Measurements from ENCODE around the gene ADGRV1. TPM values are rescaled to one million over a fixed set of nuclear protein-coding genes. Genes with fewer than 3 reads are reported as not detected.

The ADGRV1 gene
- total and polyA plus RNA-seq, 2 experiments from 2014 or later: 15.5 to 19.6 TPM

DNA sequence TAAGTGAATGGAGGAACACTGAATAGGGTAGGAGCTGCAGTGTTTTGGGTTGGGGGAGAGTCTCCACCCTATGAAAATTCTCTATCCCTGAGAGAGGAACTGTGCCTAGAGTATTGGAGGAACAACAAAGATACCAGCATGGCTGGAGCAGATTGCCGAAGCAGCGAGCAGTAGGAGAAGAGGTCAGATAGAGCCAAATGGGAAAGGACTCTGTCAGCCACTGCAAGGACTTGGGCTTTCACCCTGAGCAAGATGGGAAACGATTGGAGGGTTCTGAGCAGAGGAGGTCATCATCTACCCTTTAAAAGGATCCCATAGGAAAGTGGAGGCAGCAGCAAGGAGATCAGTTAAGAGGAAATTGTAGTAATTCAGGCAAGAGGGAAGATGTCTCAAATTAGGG is 24.8 kb upstream of the ADGRV1 start:
- TF ChIP-seq CTCF (IDR thresholded peaks at IDR 0.05; ENCODE audit: low read depth, low read length): no peak
- Histone ChIP-seq H3K4me1 (ENCODE audit: low read depth) (peaks cover 3% of the 10 kb centered on the region), H3K9me3 (ENCODE audit: low read depth) (no peaks in the 10 kb centered on the region), H3K36me3 (no peaks in the 10 kb centered on the region), H3K27ac (no peak overlapping the region), H3K4me3 (no peak overlapping the region), H3K27me3 (no peaks in the 10 kb centered on the region)
- no peak for DNase-seq (ENCODE audit: low read depth in 1 of 2, low spot score in 1 of 2)

GRCh38 chr5:90534922-90535321 is 23.7 kb upstream of the ADGRV1 start:
- no peak for TF ChIP-seq CTCF (IDR thresholded peaks at IDR 0.05; ENCODE audit: low read depth, low read length)
- Histone ChIP-seq H3K4me3 (no peak overlapping the region), H3K27me3 (no peaks in the 10 kb centered on the region), H3K27ac (no peak overlapping the region), H3K4me1 (ENCODE audit: low read depth) (peaks cover 3% of the 10 kb centered on the region), H3K36me3 (no peaks in the 10 kb centered on the region), H3K9me3 (ENCODE audit: low read depth) (no peaks in the 10 kb centered on the region)
- DNase-seq (ENCODE audit: low read depth in 1 of 2, low spot score in 1 of 2): no peak

- Histone ChIP-seq H3K27me3 (no peaks in the 10 kb centered on the region), H3K4me1 (ENCODE audit: low read depth) (no peaks in the 10 kb centered on the region), H3K4me3 (no peak overlapping the region), H3K27ac (no peak overlapping the region), H3K9me3 (ENCODE audit: low read depth) (no peaks in the 10 kb centered on the region), H3K36me3 (no peaks in the 10 kb centered on the region)
- no peak for DNase-seq (ENCODE audit: low read depth in 1 of 2, low spot score in 1 of 2)
- TF ChIP-seq CTCF (IDR thresholded peaks at IDR 0.05; ENCODE audit: low read depth, low read length): no peak
Measured at GRCh38 chr5:90542827-90543519, 15.6 kb upstream of the ADGRV1 start.

DNA sequence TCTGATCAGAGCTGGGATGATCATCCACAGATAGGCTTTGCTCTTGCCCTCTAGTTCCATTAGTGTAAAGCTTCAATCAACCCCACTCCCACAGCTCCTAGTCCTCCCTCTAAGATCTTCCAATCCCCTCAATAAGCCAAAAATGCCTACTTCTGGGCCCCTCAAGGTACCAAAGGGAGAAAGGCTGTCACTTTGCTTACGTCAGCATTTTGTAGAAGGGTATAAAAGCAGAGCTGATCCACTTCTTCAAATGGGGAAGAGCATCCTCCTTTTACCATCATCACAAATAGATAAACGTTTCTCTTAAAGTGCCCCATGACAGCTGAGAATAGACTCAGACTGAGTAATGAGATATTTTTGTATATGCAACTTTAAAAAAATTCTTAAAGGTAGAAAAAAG is 13.1 kb upstream of the ADGRV1 start:
- no peak for TF ChIP-seq CTCF (IDR thresholded peaks at IDR 0.05; ENCODE audit: low read depth, low read length)
- H3K4me3 ChIP-seq: no peak overlapping the region
- no peaks in the 10 kb centered on the region for H3K27me3 ChIP-seq
- DNase-seq (ENCODE audit: low read depth in 1 of 2, low spot score in 1 of 2): no peak
- H3K27ac ChIP-seq: no peak overlapping the region
- H3K9me3 ChIP-seq (ENCODE audit: low read depth): no peaks in the 10 kb centered on the region
- H3K36me3 ChIP-seq: no peaks in the 10 kb centered on the region
- H3K4me1 ChIP-seq (ENCODE audit: low read depth): no peaks in the 10 kb centered on the region

DNA sequence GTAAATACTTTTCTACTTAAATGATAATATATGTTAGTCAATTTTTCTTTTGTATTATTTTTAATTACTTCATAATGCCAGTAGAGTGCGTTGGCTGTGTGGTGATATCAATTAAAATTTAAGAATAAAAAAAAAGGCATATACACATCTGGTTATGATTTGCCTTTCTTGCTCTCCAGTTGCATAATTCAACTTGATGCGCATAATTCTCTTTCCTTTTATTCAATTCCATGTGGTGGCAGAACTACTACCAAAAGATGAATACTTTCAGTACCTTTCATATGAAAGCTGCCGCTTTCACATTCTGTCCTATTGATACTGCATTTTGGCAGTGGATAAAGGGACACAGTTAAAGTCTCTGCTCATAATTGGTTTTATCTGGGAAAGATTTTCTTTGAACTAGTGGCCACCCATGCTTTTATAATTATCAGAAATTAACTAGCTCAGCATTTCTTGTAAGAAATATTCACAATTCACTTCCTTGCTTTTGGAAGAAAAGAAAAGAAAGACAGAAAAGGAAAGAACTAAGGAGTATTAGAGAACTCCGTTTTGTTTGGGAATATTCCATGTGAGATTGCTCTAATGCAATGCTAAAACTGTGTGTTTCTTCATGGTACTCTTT is 12.3 kb upstream of the ADGRV1 start:
- Histone ChIP-seq H3K9me3 (ENCODE audit: low read depth) (no peaks in the 10 kb centered on the region), H3K27ac (no peak overlapping the region), H3K36me3 (no peaks in the 10 kb centered on the region), H3K4me3 (no peak overlapping the region), H3K4me1 (ENCODE audit: low read depth) (no peaks in the 10 kb centered on the region), H3K27me3 (no peaks in the 10 kb centered on the region)
- no peak for TF ChIP-seq CTCF (IDR thresholded peaks at IDR 0.05; ENCODE audit: low read depth, low read length)
- no peak for DNase-seq (ENCODE audit: low read depth in 1 of 2, low spot score in 1 of 2)
